Neural cell (in vitro differentiated cells): ENCODE data around the gene AK2. TPM values are rescaled to one million over a fixed set of nuclear protein-coding genes. Genes with fewer than 3 reads are reported as not detected.

Source experiments
- H2AFZ ChIP-seq: fragments of 200-600, 300-800 bp; sonication (generic), shearing (Covaris generic); 2 replicates; pipeline ENCODE4 v1.6.0; 2014; ENCODE audit warnings: low read depth, mild to moderate bottlenecking, antibody characterized with exemption, low read length, moderate library complexity
- H3F3A ChIP-seq: fragments of 200-600 bp; shearing (Covaris generic); 2 replicates; pipeline ENCODE4 v1.6.1; 2016; ENCODE audit warnings: mild to moderate bottlenecking, moderate library complexity, mixed read lengths, antibody characterized with exemption, low read length; ENCODE audit not compliant: insufficient read depth, poor library complexity, severe bottlenecking
- H3K27ac ChIP-seq: fragments of 200-600, 300-800 bp; sonication (generic), shearing (Covaris generic); 2 replicates; pipeline ENCODE4 v1.5.1; 2014; ENCODE audit warnings: mild to moderate bottlenecking, low read length, moderate library complexity
- H3K27me3 ChIP-seq: fragments of 300-800, 200-600 bp; sonication (generic), shearing (Covaris generic); 2 replicates; pipeline ENCODE4 v1.6.0; 2014; ENCODE audit warnings: mild to moderate bottlenecking, low read depth, low read length, moderate library complexity; ENCODE audit not compliant: insufficient read depth
- H3K36me3 ChIP-seq: fragments of 300-800, 200-600 bp; sonication (generic), shearing (Covaris generic); 2 replicates; pipeline ENCODE4 v1.5.1; 2014; ENCODE audit warnings: mild to moderate bottlenecking, antibody characterized with exemption, low read length, moderate library complexity; ENCODE audit not compliant: insufficient read depth
- H3K4me2 ChIP-seq: fragments of 300-800, 200-600 bp; sonication (generic), shearing (Covaris generic); 2 replicates; pipeline ENCODE4 v1.6.0; 2014; ENCODE audit warnings: mild to moderate bottlenecking, low read length
- H3K4me3 ChIP-seq: fragments of 300-800, 200-600 bp; sonication (generic), shearing (Covaris generic); 2 replicates; pipeline ENCODE4 v1.5.1; 2014; ENCODE audit warnings: mild to moderate bottlenecking, low read length, moderate library complexity
- H3K79me2 ChIP-seq: fragments of 200-600 bp; shearing (Covaris generic); replicated peaks from 2 replicates; pipeline ENCODE4 v1.6.0; 2014; ENCODE audit warnings: mild to moderate bottlenecking, low read length, moderate library complexity; ENCODE audit not compliant: insufficient read depth
- H3K9ac ChIP-seq: fragments of 300-800, 200-600 bp; sonication (generic), shearing (Covaris generic); 2 replicates; pipeline ENCODE4 v1.6.1; 2016; ENCODE audit warnings: mild to moderate bottlenecking, low read length, mixed read lengths
- H3K9me2 ChIP-seq: fragments of 200-600 bp; shearing (Covaris generic); 2 replicates; pipeline ENCODE4 v1.6.1; 2016; ENCODE audit warnings: mild to moderate bottlenecking, low read length, mixed read lengths; ENCODE audit not compliant: insufficient read depth
- H3K9me3 ChIP-seq: fragments of 200-600, 300-800 bp; sonication (generic), shearing (Covaris generic); 2 replicates; pipeline ENCODE4 v1.6.1; 2016; ENCODE audit warnings: mild to moderate bottlenecking, mixed run types, low read length, moderate library complexity, mixed read lengths
- H4K20me1 ChIP-seq: fragments of 200-600 bp; shearing (Covaris generic); 2 replicates; pipeline ENCODE4 v1.6.1; 2016; ENCODE audit warnings: mild to moderate bottlenecking, mixed run types; ENCODE audit not compliant: insufficient read depth
- EP300 ChIP-seq: fragments of 450-650 bp; conservative IDR thresholded peaks from 2 replicates; pipeline ENCODE4 v1.6.1; 2014; ENCODE audit warnings: antibody characterized with exemption, mild to moderate bottlenecking, moderate library complexity; ENCODE audit not compliant: poor library complexity, severe bottlenecking
- EZH2 ChIP-seq: fragments of 200-600, 300-800 bp; shearing (Covaris generic), sonication (generic); IDR thresholded peaks from 2 replicates; pipeline ENCODE4 v1.6.1; 2014; ENCODE audit warnings: antibody characterized with exemption, low read length, borderline replicate concordance, mild to moderate bottlenecking; ENCODE audit not compliant: insufficient read depth, poor library complexity, severe bottlenecking
- MXI1 ChIP-seq: fragments of 450-650 bp; conservative IDR thresholded peaks from 2 replicates; pipeline ENCODE4 v1.6.1; 2014; ENCODE audit warnings: antibody characterized with exemption, mild to moderate bottlenecking; ENCODE audit not compliant: poor library complexity, severe bottlenecking
- POLR2AphosphoS5 ChIP-seq: IDR thresholded peaks from 2 replicates; pipeline ENCODE4 v1.6.1; 2012
- RAD21 ChIP-seq: fragments of 450-650 bp; conservative IDR thresholded peaks from 2 replicates; pipeline ENCODE4 v1.6.1; 2014; ENCODE audit warnings: antibody characterized with exemption, mild to moderate bottlenecking, moderate library complexity
- REST ChIP-seq: IDR thresholded peaks from 2 replicates; pipeline ENCODE4 v1.6.1; 2012; ENCODE audit warnings: borderline replicate concordance
- SMC3 ChIP-seq: fragments of 450-650 bp; conservative IDR thresholded peaks from 2 replicates; pipeline ENCODE4 v1.6.1; 2014; ENCODE audit warnings: antibody characterized with exemption, mild to moderate bottlenecking, moderate library complexity; ENCODE audit not compliant: poor library complexity
- TAF1 ChIP-seq: IDR thresholded peaks from 2 replicates; pipeline ENCODE4 v1.6.1; 2012; ENCODE audit warnings: low read depth
- polyA plus RNA-seq: library from polyadenylated mRNA; depleted of rRNA; stranded (reverse); fragments of >200 nt; gene quantifications from 2 replicates; pipeline ENCODE4 v1.2.3, GENCODE V29; 2014
- TF ChIP-seq, protein P1 (sequence below): fragments of 450-650 bp; IDR thresholded peaks from 2 replicates; pipeline ENCODE4 v1.5.1; 2014; ENCODE audit warnings: antibody characterized with exemption, mild to moderate bottlenecking, moderate library complexity; ENCODE audit not compliant: poor library complexity, severe bottlenecking

Gene AK2
- polyA plus RNA-seq, 1 donor from 2014 or later = 107 TPM

DNA sequence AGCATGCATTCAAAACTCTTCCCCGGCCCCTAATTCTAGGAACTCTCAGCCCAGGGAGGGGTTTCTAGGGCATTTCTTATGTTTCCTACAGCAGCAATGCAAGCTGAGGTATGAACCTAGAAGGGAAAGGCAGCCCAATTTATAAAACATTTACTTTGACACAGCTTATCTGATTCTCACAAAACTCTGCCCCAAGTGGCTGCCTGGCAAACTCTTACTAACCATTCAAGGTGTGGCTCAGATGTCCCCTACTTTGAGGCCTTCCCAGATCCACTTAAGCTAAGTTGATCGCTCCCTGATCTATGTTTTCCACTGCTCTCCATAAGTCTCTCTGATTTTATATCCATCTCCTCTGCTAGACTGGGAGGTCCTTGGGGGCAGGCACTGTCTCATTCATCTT, 35.4 kb downstream of the AK2 start:
- H3K4me3 ChIP-seq = no peak overlapping the region
- no peaks in the 10 kb centered on the region for H3K9me3 ChIP-seq
- H3F3A ChIP-seq = no peaks in the 10 kb centered on the region
- no peaks in the 10 kb centered on the region for H3K27me3 ChIP-seq
- H2AFZ ChIP-seq = no peak overlapping the region
- TF ChIP-seq EZH2 (no peak), MXI1 (no peak), RAD21 (no peak), SMC3 (no peak), EP300 (no peak), TAF1 (no peak), REST (no peak), POLR2AphosphoS5 (no peak)
- TF ChIP-seq, protein P1, sequence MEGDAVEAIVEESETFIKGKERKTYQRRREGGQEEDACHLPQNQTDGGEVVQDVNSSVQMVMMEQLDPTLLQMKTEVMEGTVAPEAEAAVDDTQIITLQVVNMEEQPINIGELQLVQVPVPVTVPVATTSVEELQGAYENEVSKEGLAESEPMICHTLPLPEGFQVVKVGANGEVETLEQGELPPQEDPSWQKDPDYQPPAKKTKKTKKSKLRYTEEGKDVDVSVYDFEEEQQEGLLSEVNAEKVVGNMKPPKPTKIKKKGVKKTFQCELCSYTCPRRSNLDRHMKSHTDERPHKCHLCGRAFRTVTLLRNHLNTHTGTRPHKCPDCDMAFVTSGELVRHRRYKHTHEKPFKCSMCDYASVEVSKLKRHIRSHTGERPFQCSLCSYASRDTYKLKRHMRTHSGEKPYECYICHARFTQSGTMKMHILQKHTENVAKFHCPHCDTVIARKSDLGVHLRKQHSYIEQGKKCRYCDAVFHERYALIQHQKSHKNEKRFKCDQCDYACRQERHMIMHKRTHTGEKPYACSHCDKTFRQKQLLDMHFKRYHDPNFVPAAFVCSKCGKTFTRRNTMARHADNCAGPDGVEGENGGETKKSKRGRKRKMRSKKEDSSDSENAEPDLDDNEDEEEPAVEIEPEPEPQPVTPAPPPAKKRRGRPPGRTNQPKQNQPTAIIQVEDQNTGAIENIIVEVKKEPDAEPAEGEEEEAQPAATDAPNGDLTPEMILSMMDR = no peak
- no peaks in the 10 kb centered on the region for H4K20me1 ChIP-seq
- no peak overlapping the region for H3K4me2 ChIP-seq
- no peak overlapping the region for H3K9ac ChIP-seq
- H3K36me3 ChIP-seq = no peaks in the 10 kb centered on the region
- H3K27ac ChIP-seq = no peak overlapping the region
- no peaks in the 10 kb centered on the region for H3K9me2 ChIP-seq
- H3K79me2 ChIP-seq = no peaks in the 10 kb centered on the region

DNA sequence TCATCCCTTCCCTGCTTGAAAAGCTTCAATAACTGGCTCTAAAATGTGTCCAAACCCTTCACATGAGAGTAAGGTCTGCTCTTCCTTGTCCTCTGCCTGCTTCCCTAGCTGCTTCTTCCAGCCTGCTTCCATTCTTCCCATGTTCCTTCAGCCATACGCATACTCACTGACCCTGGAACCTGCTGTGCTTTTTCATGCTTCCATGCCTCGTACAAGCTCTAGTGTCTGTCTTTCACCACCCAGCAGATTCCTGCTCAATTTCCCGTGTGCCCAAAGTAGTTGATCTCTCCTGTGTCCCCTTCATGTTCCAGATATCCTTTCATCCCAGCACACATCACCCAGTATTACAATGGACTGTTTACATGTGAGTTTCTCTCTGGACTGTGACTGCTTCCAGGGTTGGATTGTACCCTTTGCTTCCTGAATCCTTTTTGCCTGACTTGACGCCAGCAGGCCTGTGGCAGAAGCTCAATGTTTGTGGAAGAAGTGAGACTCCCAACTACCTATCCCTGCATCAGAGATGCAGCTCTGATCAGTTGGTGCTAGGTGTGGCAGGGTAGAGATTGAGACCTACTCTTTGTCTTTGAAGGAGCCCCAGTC, 36.2 kb downstream of the AK2 start:
- Histone ChIP-seq H3K4me2 (no peak overlapping the region), H4K20me1 (no peaks in the 10 kb centered on the region), H3K9me2 (no peaks in the 10 kb centered on the region), H3K36me3 (no peaks in the 10 kb centered on the region), H3F3A (no peaks in the 10 kb centered on the region), H3K9ac (no peak overlapping the region), H3K27me3 (no peaks in the 10 kb centered on the region), H3K79me2 (no peaks in the 10 kb centered on the region), H2AFZ (no peak overlapping the region), H3K4me3 (no peak overlapping the region), H3K9me3 (no peaks in the 10 kb centered on the region), H3K27ac (no peak overlapping the region)
- no peak for TF ChIP-seq REST
- no peak for TF ChIP-seq RAD21
- no peak for TF ChIP-seq EZH2
- no peak for TF ChIP-seq MXI1
- TF ChIP-seq SMC3 = no peak
- TF ChIP-seq TAF1 = no peak
- TF ChIP-seq POLR2AphosphoS5 = no peak
- no peak for TF ChIP-seq EP300
